Keratinocyte (primary cell): ENCODE results near the gene HMGB1.

Experiments used
- CTCF ChIP-seq, 3 experiments: IDR thresholded peaks in 1 of 3; conservative IDR thresholded peaks in 1 of 3; optimal IDR thresholded peaks in 1 of 3; 2 replicates in 2 of 3; 3 replicates in 1 of 3; pipeline versions ENCODE3 to v1.5.1; 2011; ENCODE audit warnings: low read length in 3 of 3, mild to moderate bottlenecking in 3 of 3, moderate library complexity in 2 of 3, control low read depth in 1 of 3, inconsistent platforms in 1 of 3; ENCODE audit not compliant: insufficient read depth in 2 of 3; ENCODE audit errors: extremely low read depth in 1 of 3
- EZH2 ChIP-seq: IDR thresholded peaks from one replicate; pipeline ENCODE4 v1.6.1; 2012; ENCODE audit warnings: inconsistent platforms, mild to moderate bottlenecking, low read length, moderate library complexity

GRCh38 chr13:30510811-30511371 lies 45.2 kb upstream of the HMGB1 start:
- no peak for TF ChIP-seq CTCF (optimal IDR thresholded peaks at IDR 0.05 in 1 of 3, IDR thresholded peaks at IDR 0.05 in 1 of 3, conservative IDR thresholded peaks at IDR 0.05 in 1 of 3; ENCODE audit: extremely low read depth in 1 of 3, insufficient read depth in 2 of 3, low read length in 3 of 3)
- TF ChIP-seq EZH2: no peak
